OCI-LY3 (cell line): ENCODE results near the gene AMDHD2.

Experiments
- H2AFZ ChIP-seq: fragments of 200-600, 300-600 bp; shearing (Covaris generic); 2 replicates; pipeline ENCODE4 v1.6.0; 2014; ENCODE audit warnings: antibody characterized with exemption, low read depth, low read length
- H3K27ac ChIP-seq: fragments of 200-600, 300-600 bp; sonication (generic); 2 replicates; pipeline ENCODE4 v1.5.1; 2014; ENCODE audit warnings: mild to moderate bottlenecking, low read length, moderate library complexity, mixed read lengths
- H3K27me3 ChIP-seq: fragments of 200-600, 300-600 bp; sonication (generic); 2 replicates; pipeline ENCODE4 v1.6.1; 2014; ENCODE audit warnings: low read depth, low read length, mixed read lengths
- H3K36me3 ChIP-seq: fragments of 200-600, 300-600 bp; sonication (generic); replicated peaks from 2 replicates; pipeline ENCODE3; 2014; ENCODE audit warnings: low read depth, low read length, mixed read lengths
- H3K4me1 ChIP-seq: fragments of 300-600, 200-600 bp; sonication (generic); 2 replicates; pipeline ENCODE4 v1.6.1; 2014; ENCODE audit warnings: low read length, mixed read lengths
- H3K4me2 ChIP-seq: fragments of 200-600, 300-600 bp; sonication (generic); 2 replicates; pipeline ENCODE4 v1.6.1; 2014; ENCODE audit warnings: low read length, mixed read lengths
- H3K4me3 ChIP-seq: fragments of 300-600, 200-600 bp; sonication (generic); 2 replicates; pipeline ENCODE4 v1.5.1; 2014; ENCODE audit warnings: antibody characterized with exemption, mild to moderate bottlenecking, low read length, moderate library complexity
- H3K79me2 ChIP-seq: fragments of 300-600, 200-600 bp; shearing (Covaris generic); 2 replicates; pipeline ENCODE4 v1.6.1; 2014; ENCODE audit warnings: mild to moderate bottlenecking, low read length, mixed read lengths
- H3K9ac ChIP-seq: fragments of 300-600, 200-600 bp; shearing (Covaris generic); 2 replicates; pipeline ENCODE4 v1.6.0; 2014; ENCODE audit warnings: mild to moderate bottlenecking, low read length, moderate library complexity
- H3K9me3 ChIP-seq: fragments of 200-600, 300-600 bp; shearing (Covaris generic); 2 replicates; pipeline ENCODE4 v1.6.1; 2014; ENCODE audit warnings: low read length, mixed read lengths; ENCODE audit not compliant: insufficient read depth
- H4K20me1 ChIP-seq: fragments of 200-600, 300-600 bp; sonication (generic); 2 replicates; pipeline ENCODE4 v1.6.1; 2016; ENCODE audit warnings: low read length, mixed read lengths; ENCODE audit not compliant: insufficient read depth
- EZH2phosphoT487 ChIP-seq: fragments of 200-600 bp; shearing (Covaris generic); IDR thresholded peaks from 2 replicates; pipeline ENCODE4 v1.6.1; 2018; ENCODE audit warnings: antibody characterized with exemption, mixed run types, low read depth
- TF ChIP-seq, protein P1 (sequence below): fragments of 200-600, 300-600 bp; sonication (generic); IDR thresholded peaks from 2 replicates; pipeline ENCODE4 v1.5.1; 2014; ENCODE audit warnings: antibody characterized with exemption, low read length, low read depth

Gene AMDHD2

GRCh38 chr16:2517954-2518605, 2.1 kb upstream of the AMDHD2 start:
- Histone ChIP-seq H3K4me3 (no peak overlapping the region), H3K9ac (no peak overlapping the region), H4K20me1 (peaks cover 56% of the 10 kb centered on the region), H3K36me3 (peaks cover 5% of the 10 kb centered on the region), H3K27me3 (no peaks in the 10 kb centered on the region), H2AFZ (no peak overlapping the region), H3K79me2 (peaks cover 72% of the 10 kb centered on the region), H3K9me3 (no peaks in the 10 kb centered on the region), H3K27ac (peak overlapping the region; percentile 19; the same call in 1 of the 2 replicates), H3K4me2 (no peak overlapping the region), H3K4me1 (peaks cover 36% of the 10 kb centered on the region)
- TF ChIP-seq, protein P1, sequence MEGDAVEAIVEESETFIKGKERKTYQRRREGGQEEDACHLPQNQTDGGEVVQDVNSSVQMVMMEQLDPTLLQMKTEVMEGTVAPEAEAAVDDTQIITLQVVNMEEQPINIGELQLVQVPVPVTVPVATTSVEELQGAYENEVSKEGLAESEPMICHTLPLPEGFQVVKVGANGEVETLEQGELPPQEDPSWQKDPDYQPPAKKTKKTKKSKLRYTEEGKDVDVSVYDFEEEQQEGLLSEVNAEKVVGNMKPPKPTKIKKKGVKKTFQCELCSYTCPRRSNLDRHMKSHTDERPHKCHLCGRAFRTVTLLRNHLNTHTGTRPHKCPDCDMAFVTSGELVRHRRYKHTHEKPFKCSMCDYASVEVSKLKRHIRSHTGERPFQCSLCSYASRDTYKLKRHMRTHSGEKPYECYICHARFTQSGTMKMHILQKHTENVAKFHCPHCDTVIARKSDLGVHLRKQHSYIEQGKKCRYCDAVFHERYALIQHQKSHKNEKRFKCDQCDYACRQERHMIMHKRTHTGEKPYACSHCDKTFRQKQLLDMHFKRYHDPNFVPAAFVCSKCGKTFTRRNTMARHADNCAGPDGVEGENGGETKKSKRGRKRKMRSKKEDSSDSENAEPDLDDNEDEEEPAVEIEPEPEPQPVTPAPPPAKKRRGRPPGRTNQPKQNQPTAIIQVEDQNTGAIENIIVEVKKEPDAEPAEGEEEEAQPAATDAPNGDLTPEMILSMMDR: no peak
- TF ChIP-seq EZH2phosphoT487: no peak

GRCh38 chr16:2518823-2519710, 1.1 kb upstream of the AMDHD2 start:
- peaks cover 67% of the 10 kb centered on the region for H3K79me2 ChIP-seq
- no peaks in the 10 kb centered on the region for H3K27me3 ChIP-seq
- H2AFZ ChIP-seq: no peak overlapping the region
- H3K4me2 ChIP-seq: no peak overlapping the region
- TF ChIP-seq, protein P1: no peak
- TF ChIP-seq EZH2phosphoT487: no peak
- H3K9me3 ChIP-seq: no peaks in the 10 kb centered on the region
- H4K20me1 ChIP-seq: peaks cover 56% of the 10 kb centered on the region
- peaks cover 12% of the 10 kb centered on the region for H3K36me3 ChIP-seq
- no peak overlapping the region for H3K9ac ChIP-seq
- no peak overlapping the region for H3K4me3 ChIP-seq
- H3K27ac ChIP-seq: no peak overlapping the region
- H3K4me1 ChIP-seq: peaks cover 33% of the 10 kb centered on the region

DNA sequence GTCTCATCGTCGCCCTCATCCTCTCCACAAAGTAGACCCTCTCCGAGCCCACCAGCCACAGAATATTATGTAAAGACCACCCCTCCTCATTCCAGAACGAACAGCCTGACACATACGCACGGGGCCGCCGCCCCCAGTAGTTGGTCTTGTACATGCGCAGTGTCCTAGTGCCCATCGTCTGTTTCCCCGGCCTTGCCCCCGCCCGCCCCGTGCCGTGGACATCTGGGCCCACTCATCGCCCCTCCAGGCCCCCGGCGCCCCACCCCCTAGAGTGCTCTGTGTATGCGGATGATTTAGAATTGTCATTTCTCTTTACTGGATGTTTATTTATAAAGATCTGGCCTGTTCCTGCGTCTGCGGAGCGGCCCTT, 475 bp upstream of the AMDHD2 start:
- Histone ChIP-seq H3K79me2 (peaks cover 61% of the 10 kb centered on the region), H3K9me3 (no peaks in the 10 kb centered on the region), H3K27me3 (no peaks in the 10 kb centered on the region), H3K9ac (no peak overlapping the region), H3K4me1 (peaks cover 33% of the 10 kb centered on the region), H3K36me3 (peaks cover 14% of the 10 kb centered on the region), H3K27ac (no peak overlapping the region), H3K4me3 (peak overlapping the region; percentile 95), H2AFZ (no peak overlapping the region), H4K20me1 (peaks cover 53% of the 10 kb centered on the region), H3K4me2 (peak overlapping the region; percentile 69)
- TF ChIP-seq EZH2phosphoT487: no peak
- TF ChIP-seq, protein P1: no peak
